Stimulated activated naive CD8-positive, alpha-beta T cell treated with anti-CD3 and anti-CD28 coated beads, Interleukin-15, Interleukin-2, amounts not matched to agents 100 U/mL and 50 U/mL, for 24 hours (primary cell): ENCODE measurements around the gene CHST15.
"Not testable (repeated sequence)": the region's sequence is repeated elsewhere in the genome, so short reads cannot be mapped to it uniquely, and the experiment has no call there.

Experiments
- ATAC-seq: fragments of 150-1000 bp; cut with Tn5 transposase; one replicate; pipeline ENCODE4 v1.10.0; 2021
- DNase-seq: peaks from one replicate; pipeline ENCODE4 v3.0.0; 2021

The CHST15 gene

GRCh38 chr10:124097883-124098282 lies 4.5 kb upstream of the CHST15 start:
- no peak for DNase-seq
- ATAC-seq = no peak

- ATAC-seq (no peak), DNase-seq (no peak)
These were observed 3.1 kb upstream of the CHST15 start for GRCh38 chr10:124096494-124096893.

GRCh38 chr10:124095801-124096200 lies 2.4 kb upstream of the CHST15 start:
- ATAC-seq, DNase-seq: not testable (repeated sequence)

GRCh38 chr10:124095096-124095495 lies 1.7 kb upstream of the CHST15 start:
- no peak for DNase-seq
- no peak for ATAC-seq

GRCh38 chr10:124094419-124094785 lies 1.0 kb upstream of the CHST15 start:
- ATAC-seq (no peak), DNase-seq (no peak)

GRCh38 chr10:124093774-124094418 lies 498 bp upstream of the CHST15 start:
- not testable (repeated sequence) for DNase-seq, ATAC-seq

GRCh38 chr10:124092250-124092859 lies 1.0 kb downstream of the CHST15 start:
- ATAC-seq (peak; percentile 54), DNase-seq (peak; percentile 60)

GRCh38 chr10:124091646-124092249 lies 1.6 kb downstream of the CHST15 start:
- DNase-seq (no peak), ATAC-seq (no peak)

- ATAC-seq (no peak), DNase-seq (no peak)
These were observed 2.7 kb downstream of the CHST15 start for GRCh38 chr10:124090601-124091209.

- ATAC-seq = no peak
- no peak for DNase-seq
These were observed 3.5 kb downstream of the CHST15 start for GRCh38 chr10:124089859-124090258.

GRCh38 chr10:124088915-124089314 lies 4.5 kb downstream of the CHST15 start:
- DNase-seq = no peak

GRCh38 chr10:124087672-124088634 lies 5.4 kb downstream of the CHST15 start:
- ATAC-seq (no peak), DNase-seq (no peak)

More at GRCh38 chr10:124088915-124089314, 4.5 kb downstream of the CHST15 start:
- ATAC-seq = no peak

GRCh38 chr10:124086787-124087671 lies 6.4 kb downstream of the CHST15 start:
- ATAC-seq = no peak

GRCh38 chr10:124086097-124086710 lies 7.2 kb downstream of the CHST15 start:
- DNase-seq (no peak), ATAC-seq (no peak)

More at GRCh38 chr10:124086787-124087671, 6.4 kb downstream of the CHST15 start:
- DNase-seq = no peak

- DNase-seq (no peak), ATAC-seq (no peak)
These were observed 7.7 kb downstream of the CHST15 start for GRCh38 chr10:124085680-124086079.

- DNase-seq (no peak), ATAC-seq (no peak)
These were observed 8.7 kb downstream of the CHST15 start for GRCh38 chr10:124084708-124085107.

GRCh38 chr10:124083740-124084397 lies 9.5 kb downstream of the CHST15 start:
- DNase-seq = no peak

GRCh38 chr10:124083047-124083739 lies 10.2 kb downstream of the CHST15 start:
- ATAC-seq (no peak), DNase-seq (no peak)

More at GRCh38 chr10:124083740-124084397, 9.5 kb downstream of the CHST15 start:
- ATAC-seq = no peak

GRCh38 chr10:124082555-124082954 lies 10.8 kb downstream of the CHST15 start:
- ATAC-seq (no peak), DNase-seq (no peak)
